Choroid plexus epithelial cell (primary cell): ENCODE results near the gene TMEM91.

Source experiments
- DNase-seq: peaks from one replicate; pipeline ENCODE4 v3.0.0-alpha.2; 2010; ENCODE audit warnings: low read depth
- H3K4me3 ChIP-seq: 2 replicates; pipeline ENCODE4 v1.5.1; 2011; ENCODE audit warnings: low read depth, mild to moderate bottlenecking, control low read depth, low read length, moderate library complexity
- CTCF ChIP-seq: conservative IDR thresholded peaks from 2 replicates; pipeline ENCODE4 v1.5.1; 2011; ENCODE audit warnings: low read depth, mild to moderate bottlenecking, control low read depth, inconsistent platforms, low read length, moderate library complexity

TMEM91 gene

GRCh38 chr19:41424335-41425173, 48.2 kb downstream of the TMEM91 start:
- DNase-seq, result no peak
- H3K4me3 ChIP-seq, result no peak overlapping the region
- TF ChIP-seq CTCF, result no peak

- no peak overlapping the region for H3K4me3 ChIP-seq
- no peak for DNase-seq
- no peak for TF ChIP-seq CTCF
Measured at GRCh38 chr19:41425174-41426115, 49.1 kb downstream of the TMEM91 start.

GRCh38 chr19:41426116-41426841, 49.9 kb downstream of the TMEM91 start:
- H3K4me3 ChIP-seq, result no peak overlapping the region
- TF ChIP-seq CTCF, result no peak
- DNase-seq, result no peak

GRCh38 chr19:41426952-41427646, 50.8 kb downstream of the TMEM91 start, which contains the start of gene B3GNT8:
B3GNT8 (minus strand) TSS chr19:41427374; CDS start chr19:41426778, 596 bp downstream.
- DNase-seq, result peak; percentile 70
- TF ChIP-seq CTCF, result no peak
- peak within 1 kb of the TSS; percentile 51 for H3K4me3 ChIP-seq

- no peak for TF ChIP-seq CTCF
- H3K4me3 ChIP-seq, result peak overlapping the region; percentile 51
- peak; percentile 22 for DNase-seq
Measured at GRCh38 chr19:41427647-41428480, 51.5 kb downstream of the TMEM91 start.
